Endothelial cell (in vitro differentiated cells): Measurements from ENCODE around the gene RXYLT1. TPM values are rescaled to one million over a fixed set of nuclear protein-coding genes. Genes with fewer than 3 reads are reported as not detected.
"Not testable (repeated sequence)": the region's sequence is repeated elsewhere in the genome, so short reads cannot be mapped to it uniquely, and the experiment has no call there.

Experiments used
- DNase-seq: peaks from one replicate; pipeline ENCODE4 v3.0.0; 2021; ENCODE audit warnings: low spot score
- H3K27ac Mint-ChIP-seq: one replicate; pipeline ENCODE4 v1.8.0; 2021; ENCODE audit warnings: mixed read lengths, inconsistent platforms; ENCODE audit not compliant: unreplicated experiment
- H3K27me3 Mint-ChIP-seq: one replicate; pipeline ENCODE4 v1.8.0; 2021; ENCODE audit warnings: mild to moderate bottlenecking, moderate library complexity, mixed read lengths, inconsistent platforms; ENCODE audit not compliant: unreplicated experiment
- H3K36me3 Mint-ChIP-seq: one replicate; pipeline ENCODE4 v1.8.0; 2021; ENCODE audit warnings: mild to moderate bottlenecking, low read depth, mixed read lengths, inconsistent platforms; ENCODE audit not compliant: unreplicated experiment
- H3K4me1 Mint-ChIP-seq: one replicate; pipeline ENCODE4 v1.8.0; 2021; ENCODE audit warnings: mild to moderate bottlenecking, mixed read lengths, inconsistent platforms; ENCODE audit not compliant: unreplicated experiment
- H3K4me3 Mint-ChIP-seq: one replicate; pipeline ENCODE4 v1.8.0; 2021; ENCODE audit warnings: mild to moderate bottlenecking, mixed read lengths, inconsistent platforms; ENCODE audit not compliant: unreplicated experiment
- H3K9me3 Mint-ChIP-seq: one replicate; pipeline ENCODE4 v1.8.0; 2021; ENCODE audit warnings: mixed read lengths, inconsistent platforms; ENCODE audit not compliant: unreplicated experiment
- CTCF ChIP-seq: fragments of 200-600 bp; sonication (generic); IDR thresholded peaks from one replicate; pipeline ENCODE4 v1.5.0; 2021; ENCODE audit warnings: antibody characterized with exemption; ENCODE audit not compliant: unreplicated experiment
- total RNA-seq: library from RNA; stranded (reverse); fragmentation: NEBNext Ultra II Directional; extraction: Animal tissue kit (Norgen Biotek cat#: 25700); gene quantifications from one replicate; pipeline ENCODE4 v1.2.1, GENCODE V29; 2021; ENCODE audit not compliant: unreplicated experiment

RXYLT1 gene
- total RNA-seq, 1 donor from 2014 or later = 14.2 TPM

GRCh38 chr12:63836046-63836445, 56.3 kb downstream of the RXYLT1 start:
- no peak overlapping the region for H3K27ac Mint-ChIP-seq
- no peak for TF ChIP-seq CTCF
- peaks cover 5% of the 10 kb centered on the region for H3K27me3 Mint-ChIP-seq
- DNase-seq = no peak
- H3K9me3 Mint-ChIP-seq = no peaks in the 10 kb centered on the region
- no peaks in the 10 kb centered on the region for H3K36me3 Mint-ChIP-seq
- H3K4me3 Mint-ChIP-seq = no peak overlapping the region
- H3K4me1 Mint-ChIP-seq = no peaks in the 10 kb centered on the region

GRCh38 chr12:63836936-63837335, 57.2 kb downstream of the RXYLT1 start:
- no peak for DNase-seq
- no peak overlapping the region for H3K4me3 Mint-ChIP-seq
- TF ChIP-seq CTCF = no peak
- H3K27ac Mint-ChIP-seq = no peak overlapping the region
- no peaks in the 10 kb centered on the region for H3K36me3 Mint-ChIP-seq
- H3K27me3 Mint-ChIP-seq = peaks cover 5% of the 10 kb centered on the region
- peaks cover 5% of the 10 kb centered on the region for H3K4me1 Mint-ChIP-seq
- H3K9me3 Mint-ChIP-seq = no peaks in the 10 kb centered on the region

GRCh38 chr12:63838411-63838810, 58.7 kb downstream of the RXYLT1 start:
- DNase-seq = no peak
- H3K4me1 Mint-ChIP-seq = peaks cover 10% of the 10 kb centered on the region

GRCh38 chr12:63841011-63841410, 61.3 kb downstream of the RXYLT1 start:
- peaks cover 2% of the 10 kb centered on the region for H3K27me3 Mint-ChIP-seq
- no peaks in the 10 kb centered on the region for H3K9me3 Mint-ChIP-seq
- H3K4me1 Mint-ChIP-seq = peaks cover 17% of the 10 kb centered on the region
- no peak for TF ChIP-seq CTCF
- no peak overlapping the region for H3K27ac Mint-ChIP-seq
- no peak for DNase-seq
- peaks cover 3% of the 10 kb centered on the region for H3K36me3 Mint-ChIP-seq
- H3K4me3 Mint-ChIP-seq = no peak overlapping the region

More at GRCh38 chr12:63838411-63838810, 58.7 kb downstream of the RXYLT1 start:
- Mint-ChIP-seq H3K27me3 (peaks cover 3% of the 10 kb centered on the region), H3K9me3 (no peaks in the 10 kb centered on the region), H3K27ac (no peak overlapping the region), H3K4me3 (no peak overlapping the region), H3K36me3 (peaks cover 3% of the 10 kb centered on the region)
- TF ChIP-seq CTCF = no peak

- no peak for DNase-seq
- Mint-ChIP-seq H3K27ac (no peak overlapping the region), H3K36me3 (peaks cover 3% of the 10 kb centered on the region), H3K4me1 (peaks cover 23% of the 10 kb centered on the region), H3K27me3 (peaks cover 2% of the 10 kb centered on the region), H3K4me3 (no peak overlapping the region), H3K9me3 (no peaks in the 10 kb centered on the region)
- TF ChIP-seq CTCF = no peak
These were observed 61.9 kb downstream of the RXYLT1 start for GRCh38 chr12:63841571-63841970.

GRCh38 chr12:63842750-63843149, 63.0 kb downstream of the RXYLT1 start:
- not testable (repeated sequence) for H3K27me3 Mint-ChIP-seq, H3K36me3 Mint-ChIP-seq, H3K9me3 Mint-ChIP-seq, DNase-seq
- peak overlapping the region; percentile 93 for H3K4me3 Mint-ChIP-seq
- peaks cover 29% of the 10 kb centered on the region for H3K4me1 Mint-ChIP-seq
- H3K27ac Mint-ChIP-seq = peak overlapping the region; percentile 40
